ENCODE results near the gene RCBTB2.

Gene RCBTB2

DNA sequence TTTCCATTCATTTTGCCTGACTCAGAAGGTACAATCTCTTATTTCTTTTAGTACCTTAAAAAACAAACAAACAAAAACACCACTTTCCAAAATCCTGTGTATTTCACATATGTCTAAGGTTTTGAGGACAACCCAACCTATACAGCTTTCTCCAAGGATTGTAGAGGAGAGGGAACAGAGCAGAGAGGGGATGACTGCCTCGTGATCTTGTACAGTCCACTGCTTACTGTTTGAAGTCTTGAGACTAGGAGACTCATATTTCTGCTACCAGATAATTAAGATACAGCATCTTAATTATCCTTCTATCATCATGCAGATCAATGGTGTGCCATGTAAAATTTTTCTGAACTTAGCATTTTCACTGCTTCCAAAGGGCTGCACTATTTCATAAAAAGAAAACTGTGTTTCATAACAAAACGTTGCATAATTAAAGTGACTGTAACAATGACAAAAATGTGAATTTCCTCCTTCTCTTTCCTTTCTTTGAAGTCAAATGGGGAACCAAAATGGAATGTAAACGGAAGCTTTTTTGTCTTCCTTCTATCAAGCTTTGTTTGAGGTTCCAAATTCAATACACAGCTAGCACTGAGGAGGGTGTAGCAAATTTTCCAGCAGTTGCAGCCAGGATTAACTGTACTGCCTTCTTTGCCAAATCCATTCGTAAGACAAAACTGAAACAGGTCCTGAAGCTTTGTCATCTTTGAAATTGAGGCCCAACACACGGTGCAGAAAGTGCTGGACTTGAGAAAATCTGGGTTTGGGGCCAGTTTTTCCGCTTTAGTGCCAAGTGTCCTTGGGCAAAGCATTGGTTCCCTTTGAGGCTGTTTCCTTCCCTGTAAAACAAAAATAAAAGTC is 34.9 kb upstream of the RCBTB2 start:
- Histone ChIP-seq H3K9ac (ENCODE audit: low read depth, low read length, poor library complexity, severe bottlenecking) (no peak overlapping the region), H3F3A (ENCODE audit: low read depth) (peaks cover 2% of the 10 kb centered on the region), H3K27me3 (ENCODE audit: insufficient read depth, low read length, poor library complexity, severe bottlenecking) (peaks cover 31% of the 10 kb centered on the region), H3K79me2 (ENCODE audit: insufficient read depth, low read length) (no peaks in the 10 kb centered on the region), H3K4me2 (ENCODE audit: low read depth, low read length, poor library complexity, severe bottlenecking) (no peak overlapping the region), H4K20me1 (ENCODE audit: insufficient read depth, low read length, poor library complexity, severe bottlenecking) (no peaks in the 10 kb centered on the region), H3K4me3 (ENCODE audit: low read length, poor library complexity, severe bottlenecking) (no peak overlapping the region), H3K36me3 (ENCODE audit: insufficient read depth, low read length) (no peaks in the 10 kb centered on the region), H2AFZ (ENCODE audit: low read length) (no peak overlapping the region), H3K4me1 (ENCODE audit: insufficient read depth, low read length, poor library complexity, severe bottlenecking) (peaks cover 42% of the 10 kb centered on the region), H3K9me3 (ENCODE audit: insufficient read depth, low read depth, low read length) (no peaks in the 10 kb centered on the region), H3K9me2 (replicated peaks; ENCODE audit: low read depth, low read length) (no peaks in the 10 kb centered on the region)
- TF ChIP-seq, protein P1, sequence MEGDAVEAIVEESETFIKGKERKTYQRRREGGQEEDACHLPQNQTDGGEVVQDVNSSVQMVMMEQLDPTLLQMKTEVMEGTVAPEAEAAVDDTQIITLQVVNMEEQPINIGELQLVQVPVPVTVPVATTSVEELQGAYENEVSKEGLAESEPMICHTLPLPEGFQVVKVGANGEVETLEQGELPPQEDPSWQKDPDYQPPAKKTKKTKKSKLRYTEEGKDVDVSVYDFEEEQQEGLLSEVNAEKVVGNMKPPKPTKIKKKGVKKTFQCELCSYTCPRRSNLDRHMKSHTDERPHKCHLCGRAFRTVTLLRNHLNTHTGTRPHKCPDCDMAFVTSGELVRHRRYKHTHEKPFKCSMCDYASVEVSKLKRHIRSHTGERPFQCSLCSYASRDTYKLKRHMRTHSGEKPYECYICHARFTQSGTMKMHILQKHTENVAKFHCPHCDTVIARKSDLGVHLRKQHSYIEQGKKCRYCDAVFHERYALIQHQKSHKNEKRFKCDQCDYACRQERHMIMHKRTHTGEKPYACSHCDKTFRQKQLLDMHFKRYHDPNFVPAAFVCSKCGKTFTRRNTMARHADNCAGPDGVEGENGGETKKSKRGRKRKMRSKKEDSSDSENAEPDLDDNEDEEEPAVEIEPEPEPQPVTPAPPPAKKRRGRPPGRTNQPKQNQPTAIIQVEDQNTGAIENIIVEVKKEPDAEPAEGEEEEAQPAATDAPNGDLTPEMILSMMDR (conservative IDR thresholded peaks at IDR 0.05; ENCODE audit: low read length): no peak
- TF ChIP-seq EZH2phosphoT487 (IDR thresholded peaks at IDR 0.05; ENCODE audit: borderline replicate concordance): no peak

DNA sequence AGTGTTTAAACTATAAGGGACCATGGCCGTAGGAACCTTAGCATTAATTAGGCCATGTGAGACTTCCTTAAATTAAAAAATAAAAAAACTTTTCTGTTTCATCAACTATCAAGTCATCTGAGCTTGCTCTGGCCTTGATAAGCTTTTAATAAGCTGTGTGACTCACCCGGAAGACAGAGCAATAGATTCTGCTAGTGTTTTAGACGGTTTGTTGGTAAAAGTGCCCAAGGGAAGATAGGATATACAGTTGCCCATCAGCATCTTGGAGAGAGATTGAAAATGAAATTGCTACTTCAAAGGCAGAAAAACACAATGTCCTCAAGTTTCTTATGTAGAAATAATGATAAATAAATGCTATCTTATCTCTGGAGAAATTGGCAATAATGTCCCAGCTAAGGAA is 31.2 kb upstream of the RCBTB2 start:
- Histone ChIP-seq H3K79me2 (ENCODE audit: insufficient read depth, low read length) (no peaks in the 10 kb centered on the region), H3K9ac (ENCODE audit: low read depth, low read length, poor library complexity, severe bottlenecking) (no peak overlapping the region), H4K20me1 (ENCODE audit: insufficient read depth, low read length, poor library complexity, severe bottlenecking) (no peaks in the 10 kb centered on the region), H3K9me2 (replicated peaks; ENCODE audit: low read depth, low read length) (no peaks in the 10 kb centered on the region), H3K27me3 (ENCODE audit: insufficient read depth, low read length, poor library complexity, severe bottlenecking) (peaks cover 31% of the 10 kb centered on the region), H3K36me3 (ENCODE audit: insufficient read depth, low read length) (no peaks in the 10 kb centered on the region), H3K4me2 (ENCODE audit: low read depth, low read length, poor library complexity, severe bottlenecking) (no peak overlapping the region), H3K4me1 (ENCODE audit: insufficient read depth, low read length, poor library complexity, severe bottlenecking) (peaks cover 30% of the 10 kb centered on the region), H3F3A (ENCODE audit: low read depth) (peaks cover 9% of the 10 kb centered on the region), H3K9me3 (ENCODE audit: insufficient read depth, low read depth, low read length) (no peaks in the 10 kb centered on the region), H3K4me3 (ENCODE audit: low read length, poor library complexity, severe bottlenecking) (no peak overlapping the region), H2AFZ (ENCODE audit: low read length) (no peak overlapping the region)
- no peak for TF ChIP-seq EZH2phosphoT487 (IDR thresholded peaks at IDR 0.05; ENCODE audit: borderline replicate concordance)
- TF ChIP-seq, protein P1 (conservative IDR thresholded peaks at IDR 0.05; ENCODE audit: low read length): no peak

DNA sequence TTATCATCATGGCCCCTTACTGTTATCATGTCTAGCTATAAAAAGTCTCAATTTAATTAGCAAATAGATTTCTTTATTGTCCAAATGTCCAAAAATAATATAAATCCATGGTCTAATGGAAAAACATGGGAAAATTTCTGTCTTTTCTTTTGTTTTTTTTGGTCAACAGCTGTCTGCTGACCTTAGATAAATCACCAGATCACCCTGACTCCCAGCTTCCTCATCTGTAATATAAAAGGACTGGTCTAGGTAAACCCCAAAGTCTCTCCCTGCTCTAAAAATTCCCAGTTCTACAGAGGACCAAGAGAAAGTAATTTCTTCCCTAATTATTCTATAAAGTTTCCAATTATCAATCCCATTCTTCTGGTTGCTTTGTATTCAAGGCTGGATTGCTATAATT is 30.7 kb upstream of the RCBTB2 start:
- Histone ChIP-seq H3K9ac (ENCODE audit: low read depth, low read length, poor library complexity, severe bottlenecking) (no peak overlapping the region), H2AFZ (ENCODE audit: low read length) (no peak overlapping the region), H3K27me3 (ENCODE audit: insufficient read depth, low read length, poor library complexity, severe bottlenecking) (peaks cover 31% of the 10 kb centered on the region), H3K9me2 (replicated peaks; ENCODE audit: low read depth, low read length) (no peaks in the 10 kb centered on the region), H3K9me3 (ENCODE audit: insufficient read depth, low read depth, low read length) (no peaks in the 10 kb centered on the region), H3K4me2 (ENCODE audit: low read depth, low read length, poor library complexity, severe bottlenecking) (no peak overlapping the region), H3F3A (ENCODE audit: low read depth) (peaks cover 9% of the 10 kb centered on the region), H3K4me3 (ENCODE audit: low read length, poor library complexity, severe bottlenecking) (no peak overlapping the region), H3K79me2 (ENCODE audit: insufficient read depth, low read length) (no peaks in the 10 kb centered on the region), H4K20me1 (ENCODE audit: insufficient read depth, low read length, poor library complexity, severe bottlenecking) (no peaks in the 10 kb centered on the region), H3K36me3 (ENCODE audit: insufficient read depth, low read length) (no peaks in the 10 kb centered on the region), H3K4me1 (ENCODE audit: insufficient read depth, low read length, poor library complexity, severe bottlenecking) (peaks cover 29% of the 10 kb centered on the region)
- TF ChIP-seq, protein P1 (conservative IDR thresholded peaks at IDR 0.05; ENCODE audit: low read length): no peak
- TF ChIP-seq EZH2phosphoT487 (IDR thresholded peaks at IDR 0.05; ENCODE audit: borderline replicate concordance): no peak

Measured in Loucy (cell line).